Spleen (tissue), 11 donors: Measurements from ENCODE around the gene SIPA1L3. TPM values are rescaled to one million over a fixed set of nuclear protein-coding genes. Genes with fewer than 3 reads are reported as not detected.

Source experiments
- DNase-seq: peaks from one replicate; pipeline ENCODE4 v3.0.0-alpha.2; 2020
- H3K27ac ChIP-seq, 8 donors: fragments of 200-600 bp; sonication (generic) in 7 of 8; 1 replicate in 4 of 8; 2 replicates in 4 of 8; pipeline versions ENCODE4 v1.5.0 to v1.8.0; 2016 to 2021; ENCODE audit warnings: inconsistent platforms in 4 of 8, mild to moderate bottlenecking in 4 of 8, moderate library complexity in 1 of 8
- H3K27me3 ChIP-seq, 7 donors: fragments of 200-600 bp; sonication (generic) in 6 of 7; replicated peaks in 1 of 7; 1 replicate in 4 of 7; 2 replicates in 3 of 7; pipeline versions ENCODE4 v1.5.0 to v1.8.0; 2016 to 2021; ENCODE audit warnings: inconsistent platforms in 3 of 7, mild to moderate bottlenecking in 1 of 7
- H3K36me3 ChIP-seq, 6 donors: fragments of 200-600 bp; sonication (generic) in 5 of 6; 1 replicate in 4 of 6; 2 replicates in 2 of 6; pipeline versions ENCODE4 v1.5.0 to v1.8.0; 2016 to 2021; ENCODE audit warnings: inconsistent platforms in 2 of 6
- H3K4me1 ChIP-seq, 6 donors: fragments of 200-600 bp; sonication (generic) in 5 of 6; 1 replicate in 3 of 6; 2 replicates in 3 of 6; pipeline versions ENCODE4 v1.5.0 to v1.8.0; 2016 to 2021; ENCODE audit warnings: inconsistent platforms in 3 of 6
- H3K4me3 ChIP-seq, 8 donors: fragments of 200-600 bp; sonication (generic) in 7 of 8; 1 replicate in 4 of 8; 2 replicates in 4 of 8; pipeline versions ENCODE4 v1.5.0 to v1.8.0; 2016 to 2021; ENCODE audit warnings: inconsistent platforms in 4 of 8, mild to moderate bottlenecking in 4 of 8, moderate library complexity in 2 of 8
- H3K9me3 ChIP-seq, 8 donors: fragments of 200-600 bp; sonication (generic) in 7 of 8; 1 replicate in 4 of 8; 2 replicates in 4 of 8; pipeline versions ENCODE4 v1.5.0 to v1.8.0; 2016 to 2021; ENCODE audit warnings: inconsistent platforms in 4 of 8
- CTCF ChIP-seq, 11 experiments: fragments of 200-600 bp in 7 of 11; fragments of 450-650 bp in 4 of 11; sonication (generic) in 4 of 11; IDR thresholded peaks in 8 of 11; conservative IDR thresholded peaks in 3 of 11; 1 replicate in 7 of 11; 2 replicates in 4 of 11; pipeline versions ENCODE4 v1.4.0 to v1.8.0; 2016 to 2021; ENCODE audit warnings: antibody characterized with exemption in 11 of 11, inconsistent platforms in 4 of 11, mild to moderate bottlenecking in 1 of 11
- POLR2A ChIP-seq, 3 donors: fragments of 450-650 bp; IDR thresholded peaks; one replicate each; pipeline ENCODE4 v1.5.1; 2017; ENCODE audit warnings: antibody characterized with exemption in 3 of 3, mild to moderate bottlenecking in 1 of 3
- POLR2AphosphoS5 ChIP-seq, 3 donors: sonication (generic); formaldehyde crosslinking; IDR thresholded peaks; one replicate each; pipeline ENCODE4 v1.5.1; 2017; ENCODE audit warnings: antibody characterized with exemption in 3 of 3
- WGBS, 5 donors: extraction: QIAGEN DNeasy Blood & Tissue Kit in 3 of 5; methylation state at CpG; one replicate each; pipeline versions ENCODE4 v1.1.5 to v1.1.7; 2013 to 2018; 5-methylcytosine and 5-hydroxymethylcytosine counted together
- intact Hi-C: fragments of 100-400 bp; cut with DNase I; formaldehyde crosslinking; loops from one replicate; pipeline ENCODE4 v1.15.0; 2023; ENCODE audit warnings: low total_unique reads
- polyA plus RNA-seq, 3 donors: library from polyadenylated mRNA; stranded (reverse); fragments of 200-250 nt; gene quantifications; one replicate each; pipeline ENCODE4 v1.2.1, GENCODE V29; 2013
- total RNA-seq, 7 donors: library from RNA; depleted of rRNA in 3 of 7; stranded (reverse); fragments of >200 nt in 3 of 7; fragmentation: NEBNext Ultra II Directional in 4 of 7; extraction: Animal tissue kit (Norgen Biotek cat#: 25700) in 4 of 7; gene quantifications; one replicate each; pipeline versions ENCODE4 v1.1.0 to v1.2.1, GENCODE V29; 2016 to 2021
- donor health status: healthy with polysubstance abuse.
- donor health status: DM: no; HTN: no; CAD: no; lungs with moderate emphysema.
- donor health status: DM: no; HTN: no; CAD: no.
- donor health status: Bipolar disorder and iron deficiency.
- donor health status: healthy.
- donor health status: DM: no; HTN: no; CAD: no.
- donor health status: DM: yes; HTN: yes; CAD: no.

The SIPA1L3 gene
- total and polyA plus RNA-seq, 10 donors = 5.4 to 62.6 (median 40.3) TPM

DNA sequence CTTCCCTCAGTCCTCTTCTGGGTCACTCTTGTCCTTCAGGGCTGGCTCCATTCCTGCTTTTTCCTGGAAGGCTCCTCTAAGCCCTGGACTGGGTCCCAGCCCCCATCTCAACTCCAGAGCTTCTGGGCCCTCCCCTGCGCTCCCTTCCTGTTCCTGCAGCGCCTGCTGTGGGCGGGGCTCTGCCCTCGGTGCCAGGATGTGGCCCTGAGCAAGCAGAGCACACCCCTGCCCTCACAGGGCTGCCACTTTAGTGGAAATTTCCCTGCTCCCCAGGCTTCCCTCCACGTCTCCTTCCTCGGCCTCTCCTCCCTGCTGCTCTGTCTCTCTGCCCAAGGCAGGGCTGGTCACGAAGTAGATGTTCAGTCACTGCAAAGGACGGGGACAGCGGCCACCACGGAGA is 288.2 kb downstream of the SIPA1L3 start:
- H3K27me3 ChIP-seq = no peaks in the 10 kb centered on the region
- intact Hi-C loops = no loop called here
- no peak overlapping the region for H3K27ac ChIP-seq
- DNase-seq = no peak
- H3K9me3 ChIP-seq = no peaks in the 10 kb centered on the region
- no peak overlapping the region for H3K4me3 ChIP-seq
- TF ChIP-seq POLR2A (IDR thresholded peaks at IDR 0.05) (no peak), POLR2AphosphoS5 (IDR thresholded peaks at IDR 0.05) (peak in 1 of 3 donors; percentile 25)
- peaks cover 0 to 18% (median 2%) of the 10 kb centered on the region in 6 donors for H3K4me1 ChIP-seq
- peaks cover 0 to 97% (median 32%) of the 10 kb centered on the region in 6 donors for H3K36me3 ChIP-seq
- 74 to 94% (median 84%) methylated on average over 10 of the region's 10 CpGs for WGBS, 5 donors

DNA sequence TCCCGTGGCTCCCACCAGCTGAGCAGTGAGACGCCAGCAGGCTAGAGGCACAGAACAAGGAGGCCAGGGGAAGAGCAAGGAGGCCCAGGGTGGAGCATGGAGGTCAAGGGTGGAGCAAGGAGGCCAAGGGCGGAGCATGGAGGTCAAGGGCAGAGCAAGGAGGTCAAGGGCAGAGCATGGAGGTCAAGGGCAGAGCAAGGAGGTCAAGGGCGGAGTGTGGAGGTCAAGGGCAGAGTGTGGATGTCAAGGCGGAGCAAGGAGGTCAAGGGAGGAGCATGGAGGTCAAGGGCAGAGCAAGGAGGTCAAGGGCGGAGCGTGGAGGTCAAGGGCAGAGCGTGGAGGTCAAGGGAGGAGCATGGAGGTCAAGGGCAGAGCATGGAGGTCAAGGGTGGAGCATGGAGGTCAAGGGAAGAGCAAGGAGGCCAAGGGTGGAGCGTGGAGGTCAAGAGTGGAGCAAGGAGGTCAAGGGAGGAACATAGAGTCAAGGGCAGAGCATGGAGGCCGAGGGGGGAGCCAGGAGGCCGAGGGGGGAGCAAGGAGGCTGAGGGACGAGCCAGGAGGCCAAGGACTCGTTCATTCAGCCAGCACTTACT is 289.3 kb downstream of the SIPA1L3 start:
- WGBS, 5 donors = 83 to 98% (median 94%) methylated on average over 13 of the region's 13 CpGs
- intact Hi-C loops = no loop called here
- no peak for DNase-seq
- Histone ChIP-seq H3K27ac (no peak overlapping the region), H3K9me3 (no peaks in the 10 kb centered on the region), H3K36me3 (peaks cover 0 to 99% (median 39%) of the 10 kb centered on the region in 6 donors), H3K4me3 (no peak overlapping the region), H3K4me1 (peaks cover 0 to 10% (median 0%) of the 10 kb centered on the region in 6 donors), H3K27me3 (no peaks in the 10 kb centered on the region)
- TF ChIP-seq POLR2A (IDR thresholded peaks at IDR 0.05) (no peak), CTCF (IDR thresholded peaks at IDR 0.05 in 8 of 11, conservative IDR thresholded peaks at IDR 0.05 in 3 of 11) (no peak), POLR2AphosphoS5 (IDR thresholded peaks at IDR 0.05) (no peak)

DNA sequence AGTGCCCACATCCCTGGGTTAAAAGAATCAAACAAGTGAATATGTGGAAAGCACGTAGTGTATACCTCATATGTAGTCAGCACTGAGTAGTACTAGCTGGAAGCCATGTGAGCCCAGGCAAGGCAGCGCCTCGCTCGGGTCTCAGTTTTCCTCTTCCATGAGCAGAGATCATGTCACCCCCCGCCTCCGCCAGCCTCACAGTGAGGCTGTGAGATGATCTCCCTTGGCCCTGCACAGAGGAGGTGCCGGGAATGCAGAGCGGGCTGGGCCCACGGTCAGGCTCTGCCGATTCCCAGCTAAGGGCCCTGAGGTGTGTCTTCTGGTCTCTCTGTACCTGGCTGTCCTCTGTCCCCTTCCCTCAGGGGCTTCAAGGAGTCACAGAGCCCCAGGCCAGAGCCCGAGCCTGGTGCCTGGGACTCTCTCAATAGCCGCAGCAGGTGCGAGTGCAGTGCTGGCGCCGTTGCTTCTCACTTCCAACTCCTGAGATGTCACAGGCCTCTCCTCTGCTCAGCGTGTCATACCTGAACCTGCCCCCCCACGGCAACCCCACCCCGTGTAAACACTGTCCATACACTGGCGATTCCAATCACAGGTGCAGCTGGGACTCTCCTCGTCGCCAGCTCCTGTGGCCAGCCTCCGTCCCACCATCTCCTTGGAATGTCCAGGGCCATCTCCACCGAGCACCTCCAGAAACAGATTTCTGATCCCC is 290.1 kb downstream of the SIPA1L3 start:
- TF ChIP-seq POLR2A (IDR thresholded peaks at IDR 0.05) = no peak
- TF ChIP-seq POLR2AphosphoS5 (IDR thresholded peaks at IDR 0.05) = peak in 1 of 3 donors; percentile 18
- no peaks in the 10 kb centered on the region for H3K9me3 ChIP-seq
- no peak for DNase-seq
- H3K36me3 ChIP-seq = peaks cover 0 to 99% (median 41%) of the 10 kb centered on the region in 6 donors
- 95 to 97% (median 96%) methylated on average over 23 of the region's 23 CpGs for WGBS, 5 donors
- no peaks in the 10 kb centered on the region for H3K27me3 ChIP-seq
- H3K4me1 ChIP-seq = peaks cover 0 to 10% (median 0%) of the 10 kb centered on the region in 6 donors
- H3K27ac ChIP-seq = no peak overlapping the region
- no peak overlapping the region for H3K4me3 ChIP-seq
- intact Hi-C loops = no loop called here

GRCh38 chr19:38197937-38198704 is 291.1 kb downstream of the SIPA1L3 start:
- no peak for DNase-seq
- TF ChIP-seq CTCF (IDR thresholded peaks at IDR 0.05 in 8 of 11, conservative IDR thresholded peaks at IDR 0.05 in 3 of 11) (no peak), POLR2A (IDR thresholded peaks at IDR 0.05) (no peak), POLR2AphosphoS5 (IDR thresholded peaks at IDR 0.05) (peak in 1 of 3 donors; percentile 2)
- Histone ChIP-seq H3K27me3 (no peaks in the 10 kb centered on the region), H3K27ac (no peak overlapping the region), H3K9me3 (no peaks in the 10 kb centered on the region), H3K4me1 (peaks cover 0 to 5% (median 0%) of the 10 kb centered on the region in 6 donors), H3K4me3 (no peak overlapping the region), H3K36me3 (peaks cover 0 to 99% (median 50%) of the 10 kb centered on the region in 6 donors)
- intact Hi-C loops = no loop called here
- WGBS, 5 donors = 94 to 97% (median 96%) methylated on average over 25 of the region's 25 CpGs
